GM10266 (cell line): ENCODE measurements around the gene SHCBP1.
"Not testable (repeated sequence)": the region's sequence is repeated elsewhere in the genome, so short reads cannot be mapped to it uniquely, and the experiment has no call there.

ENCODE experiments used
- DNase-seq: peaks from one replicate; pipeline ENCODE4 v3.0.0; 2012; ENCODE audit errors: extremely low spot score
- TF ChIP-seq, protein P1 (sequence below): IDR thresholded peaks from 2 replicates; pipeline ENCODE4 v1.5.1; 2012; ENCODE audit warnings: mild to moderate bottlenecking, low read depth; ENCODE audit not compliant: control insufficient read depth, insufficient read depth; ENCODE audit errors: missing control alignments

SHCBP1 gene

DNA sequence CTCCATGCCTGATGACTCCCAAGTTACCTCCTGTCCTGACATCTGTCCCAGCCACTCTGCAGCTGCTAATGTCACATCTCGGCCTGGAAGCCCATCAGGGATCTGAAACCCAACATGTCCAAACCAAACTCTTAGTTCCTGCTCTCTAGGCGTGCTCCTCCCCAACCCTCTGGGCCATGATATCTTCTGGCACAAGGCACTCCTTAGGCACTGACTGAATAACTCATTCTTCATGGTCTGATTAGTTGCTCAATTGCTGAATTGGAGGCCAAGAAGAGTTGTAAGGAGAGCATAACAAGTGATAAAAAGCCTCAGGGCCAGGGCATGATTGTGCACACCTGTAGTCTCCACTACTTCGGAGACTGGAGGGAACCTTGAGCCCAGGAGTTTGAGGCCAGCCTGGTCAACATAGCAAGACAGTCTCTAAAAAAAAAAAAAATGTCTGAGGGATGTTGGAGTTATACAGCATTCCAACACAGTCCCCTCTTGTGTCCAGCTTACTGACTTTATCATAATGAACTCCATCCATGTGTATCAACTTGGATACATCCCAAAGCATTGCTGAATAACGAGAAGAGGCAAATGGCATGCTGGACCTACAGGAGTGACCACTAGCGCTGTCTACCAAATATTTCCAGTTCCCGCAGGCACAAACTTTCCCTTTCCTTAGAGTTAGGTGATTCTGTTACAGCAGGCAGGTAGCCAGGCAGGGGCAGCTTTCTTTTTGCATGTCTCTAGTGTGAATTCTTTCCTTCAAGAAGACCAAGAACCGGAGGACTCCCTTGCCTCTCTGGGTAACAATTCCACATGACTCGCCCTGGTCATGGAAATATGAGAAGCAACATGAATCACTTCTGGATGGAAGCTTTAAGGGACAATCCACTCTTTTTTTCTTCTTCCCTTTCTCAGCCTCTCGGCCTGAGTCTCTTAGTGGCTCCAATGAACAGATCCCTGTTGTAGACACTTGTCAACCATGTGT, 18.1 kb upstream of the SHCBP1 start:
- TF ChIP-seq, protein P1, sequence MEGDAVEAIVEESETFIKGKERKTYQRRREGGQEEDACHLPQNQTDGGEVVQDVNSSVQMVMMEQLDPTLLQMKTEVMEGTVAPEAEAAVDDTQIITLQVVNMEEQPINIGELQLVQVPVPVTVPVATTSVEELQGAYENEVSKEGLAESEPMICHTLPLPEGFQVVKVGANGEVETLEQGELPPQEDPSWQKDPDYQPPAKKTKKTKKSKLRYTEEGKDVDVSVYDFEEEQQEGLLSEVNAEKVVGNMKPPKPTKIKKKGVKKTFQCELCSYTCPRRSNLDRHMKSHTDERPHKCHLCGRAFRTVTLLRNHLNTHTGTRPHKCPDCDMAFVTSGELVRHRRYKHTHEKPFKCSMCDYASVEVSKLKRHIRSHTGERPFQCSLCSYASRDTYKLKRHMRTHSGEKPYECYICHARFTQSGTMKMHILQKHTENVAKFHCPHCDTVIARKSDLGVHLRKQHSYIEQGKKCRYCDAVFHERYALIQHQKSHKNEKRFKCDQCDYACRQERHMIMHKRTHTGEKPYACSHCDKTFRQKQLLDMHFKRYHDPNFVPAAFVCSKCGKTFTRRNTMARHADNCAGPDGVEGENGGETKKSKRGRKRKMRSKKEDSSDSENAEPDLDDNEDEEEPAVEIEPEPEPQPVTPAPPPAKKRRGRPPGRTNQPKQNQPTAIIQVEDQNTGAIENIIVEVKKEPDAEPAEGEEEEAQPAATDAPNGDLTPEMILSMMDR, result no peak
- DNase-seq, result no peak

DNA sequence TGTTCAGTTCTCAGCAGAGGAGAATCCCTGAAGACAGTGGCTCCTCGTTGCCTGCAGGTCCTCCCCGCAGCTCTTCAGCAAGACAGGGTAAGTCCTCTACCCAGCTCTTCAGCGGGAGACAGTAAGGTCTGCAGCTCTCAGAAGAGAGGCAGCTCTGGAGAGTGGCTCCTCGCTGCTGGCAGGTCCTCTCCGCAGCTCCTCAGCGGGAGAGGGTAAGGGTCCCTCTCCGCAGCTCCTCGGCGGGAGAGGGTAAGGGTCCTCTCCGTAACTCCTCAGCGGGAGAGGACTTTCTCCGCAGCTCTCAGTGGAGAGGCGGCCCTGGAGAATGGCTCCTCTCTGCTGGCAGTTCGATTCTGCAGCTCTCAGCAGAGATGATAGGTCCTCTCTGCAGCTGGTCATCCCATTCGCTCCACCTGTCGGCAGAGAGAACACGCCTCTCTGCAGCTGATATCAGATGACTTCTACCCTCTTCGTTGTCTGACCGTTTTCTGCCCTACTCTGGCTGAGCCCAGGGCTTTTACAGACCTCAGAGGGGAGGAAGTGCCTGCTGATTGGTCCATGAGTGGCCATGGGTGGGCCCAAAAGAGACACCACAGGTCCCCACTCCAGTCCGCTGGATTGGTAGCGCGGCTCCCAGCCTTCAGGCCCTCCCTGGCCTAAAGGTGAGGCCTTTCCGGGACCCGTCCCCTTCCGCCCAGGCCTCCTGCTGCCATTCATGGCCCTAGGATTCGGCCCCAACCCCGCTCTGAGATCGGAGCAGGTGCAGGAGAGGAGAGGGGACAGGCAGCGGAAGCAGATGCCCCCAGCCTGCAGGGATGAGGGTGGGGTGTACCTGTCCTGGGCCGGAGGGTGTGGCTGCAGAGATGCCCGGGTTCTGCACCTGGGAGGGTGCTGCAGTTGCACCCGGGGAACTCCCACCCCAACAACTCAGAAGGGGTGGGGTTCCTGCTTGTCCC, 11.9 kb upstream of the SHCBP1 start:
- DNase-seq, result no peak
- TF ChIP-seq, protein P1, result no peak

DNA sequence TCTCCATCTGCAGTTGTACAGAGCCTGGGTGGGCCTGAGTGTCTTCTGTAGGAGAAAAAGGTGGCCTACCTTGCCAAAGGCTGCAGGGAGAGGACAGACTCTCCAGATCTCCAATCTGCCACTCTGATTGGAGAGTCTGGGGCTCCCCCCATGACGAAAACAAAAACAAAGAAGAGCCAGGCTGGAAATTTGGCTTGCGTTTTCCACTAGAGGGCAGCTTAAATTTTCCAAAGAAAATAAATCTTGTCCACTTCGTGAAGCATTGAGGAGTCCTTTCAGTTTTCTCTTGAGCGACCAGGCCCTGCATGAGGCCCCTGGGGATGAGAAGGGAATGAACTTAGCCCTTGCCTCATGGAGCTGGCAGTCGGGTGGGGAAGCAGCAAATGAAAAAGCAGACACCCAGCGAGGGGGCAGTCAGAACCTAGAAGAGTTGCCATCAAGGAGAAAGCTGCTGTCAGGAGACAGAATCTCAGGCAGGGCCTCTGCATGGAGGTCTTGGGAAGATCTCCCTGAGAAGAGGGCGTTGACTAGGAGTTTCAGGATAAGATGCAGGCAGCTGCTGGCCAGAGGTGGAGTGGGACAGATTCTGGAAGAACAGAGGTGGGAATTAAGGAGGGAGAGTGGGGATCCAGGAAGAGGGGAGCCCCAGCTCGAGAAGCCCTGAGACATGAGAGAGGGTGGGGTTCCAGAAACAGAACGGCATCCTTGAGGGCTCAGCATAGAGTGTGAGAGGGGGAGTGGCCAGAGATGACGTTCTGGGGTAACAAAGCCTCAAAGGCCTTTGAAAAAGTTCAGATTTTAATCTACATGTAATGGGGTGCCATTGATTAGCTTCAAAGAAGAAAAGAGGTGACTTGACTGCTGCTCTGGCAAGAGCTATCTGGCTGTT, 8.4 kb upstream of the SHCBP1 start:
- TF ChIP-seq, protein P1, result peak; percentile 31
- no peak for DNase-seq

DNA sequence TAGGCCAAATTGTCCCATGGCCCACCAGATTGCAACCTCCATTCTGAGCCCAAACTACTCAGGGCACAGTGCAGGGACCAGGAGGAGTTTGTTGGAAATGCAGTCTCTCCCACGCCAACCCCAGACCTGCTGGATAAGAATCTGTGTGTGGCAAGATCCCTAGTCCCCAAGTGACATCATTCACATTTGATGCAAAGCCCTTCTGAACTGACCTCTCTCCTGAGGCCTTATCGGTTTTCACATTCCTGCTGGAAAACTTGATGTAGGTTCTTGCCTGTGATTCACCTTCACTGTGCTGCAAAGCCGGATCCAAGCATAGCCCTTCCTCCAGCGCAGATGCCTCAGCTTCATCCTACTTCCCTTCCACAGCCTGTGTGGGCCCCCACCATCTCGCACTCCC, 6.6 kb upstream of the SHCBP1 start:
- TF ChIP-seq, protein P1, result no peak
- DNase-seq, result no peak

DNA sequence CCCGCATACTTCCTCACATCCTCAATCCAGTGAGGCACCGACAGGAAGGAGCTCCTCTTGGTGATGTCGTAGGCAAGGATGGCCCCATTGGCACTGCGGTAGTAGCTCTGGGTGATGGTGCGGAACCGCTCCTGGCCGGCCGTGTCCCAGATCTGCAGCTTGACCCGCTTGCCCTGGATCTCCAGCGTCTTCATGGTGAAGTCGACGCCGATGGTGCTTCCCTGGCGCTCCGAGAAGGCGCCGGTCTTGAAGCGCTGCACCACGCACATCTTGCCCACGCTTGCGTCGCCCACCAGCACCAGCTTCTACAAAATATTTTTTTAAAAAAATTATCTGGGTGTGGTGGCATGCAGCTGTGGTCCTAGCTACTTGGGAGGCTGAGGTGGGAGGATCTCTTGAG, 5.5 kb upstream of the SHCBP1 start:
- DNase-seq, result not testable (repeated sequence)

DNA sequence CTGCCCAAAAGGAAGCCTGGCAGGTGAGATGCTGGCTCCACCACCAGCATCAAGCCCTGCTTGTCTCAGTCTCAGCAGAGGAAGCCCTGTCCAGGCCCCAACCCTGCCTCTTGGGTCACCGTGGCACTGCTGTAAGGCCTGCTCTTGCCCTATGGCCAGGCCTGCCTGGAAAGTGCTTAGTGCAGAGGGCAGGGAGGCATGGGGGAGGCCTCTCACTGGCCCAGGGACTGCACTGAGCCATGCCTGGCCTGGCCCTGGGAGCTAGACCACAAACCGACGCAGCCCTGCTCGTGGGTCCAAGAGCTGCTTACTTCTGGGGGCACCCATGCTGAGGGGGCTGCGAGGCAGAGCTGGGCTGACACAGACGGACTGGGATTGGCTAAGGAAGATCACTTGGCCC, 3.7 kb upstream of the SHCBP1 start:
- not testable (repeated sequence) for DNase-seq

DNA sequence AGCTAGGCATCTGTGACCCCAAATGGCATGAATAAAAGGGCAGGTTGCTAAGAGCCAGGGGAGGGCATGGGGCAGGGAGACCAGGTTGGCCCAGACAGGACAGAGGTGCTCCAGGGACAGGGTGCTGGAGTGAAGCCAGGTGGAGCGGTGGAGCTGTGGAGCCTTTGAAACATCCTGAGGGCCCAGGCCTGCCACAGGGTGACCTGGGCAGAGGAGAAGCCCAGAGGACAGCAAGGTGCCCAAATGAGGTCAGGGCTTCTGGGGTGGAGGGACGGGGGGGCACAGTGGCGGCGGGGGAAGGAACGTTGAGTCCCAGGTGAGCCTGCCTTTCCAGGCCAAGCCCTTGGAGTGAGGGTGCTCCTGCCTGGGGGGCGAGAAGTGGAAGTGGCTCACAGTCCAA, 2.5 kb upstream of the SHCBP1 start:
- DNase-seq, result not testable (repeated sequence)

DNA sequence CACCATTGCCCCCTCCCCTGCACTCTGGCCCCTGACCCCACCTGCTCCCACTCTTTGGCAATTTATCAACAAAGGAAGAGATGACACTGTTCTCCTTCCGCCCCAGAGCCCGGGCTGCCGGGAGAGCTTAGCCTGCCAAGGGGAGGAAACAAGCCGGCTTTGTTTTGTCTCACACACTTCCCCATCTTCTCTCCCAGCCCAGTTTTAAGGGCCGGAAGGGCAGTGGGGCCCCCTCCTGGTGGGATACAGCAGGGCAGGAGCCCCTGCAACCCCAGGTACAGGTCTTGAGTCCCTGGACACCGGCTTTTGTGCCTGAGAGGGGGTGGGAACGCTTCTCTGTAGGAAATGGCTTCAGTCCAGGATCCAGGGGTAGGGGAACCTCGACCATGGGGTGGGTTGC, 2.1 kb upstream of the SHCBP1 start:
- DNase-seq, result not testable (repeated sequence)
